Heart right ventricle (tissue), 16 donors: Measurements from ENCODE around the gene TEX10. TPM values are rescaled to one million over a fixed set of nuclear protein-coding genes. Genes with fewer than 3 reads are reported as not detected.

Experiments used
- ATAC-seq, 8 donors: fragments of 200-7000 bp; cut with Tn5 transposase; one replicate each; pipeline ENCODE4 v1.9.1; 2020; ENCODE audit warnings: mild to moderate bottlenecking in 8 of 8, moderate library complexity in 8 of 8, moderate number of reproducible peaks in 1 of 8
- DNase-seq, 2 donors: peaks; one replicate each; pipeline ENCODE4 v3.0.0-alpha.2; 2020
- H3K27ac ChIP-seq, 10 donors: fragments of 200-600 bp; sonication (generic) in 2 of 10; one replicate each; pipeline versions ENCODE4 v1.5.0 to v1.8.0; 2020 to 2022; ENCODE audit warnings: mild to moderate bottlenecking in 3 of 10
- H3K27me3 ChIP-seq, 7 donors: fragments of 200-600 bp; one replicate each; pipeline ENCODE4 v1.8.0; 2021 to 2022; ENCODE audit warnings: mild to moderate bottlenecking in 2 of 7
- H3K36me3 ChIP-seq, 9 donors: fragments of 200-600 bp; sonication (generic) in 1 of 9; one replicate each; pipeline versions ENCODE4 v1.5.0 to v1.8.0; 2020 to 2022; ENCODE audit warnings: mild to moderate bottlenecking in 2 of 9
- H3K4me1 ChIP-seq, 9 donors: fragments of 200-600 bp; sonication (generic) in 1 of 9; one replicate each; pipeline versions ENCODE4 v1.5.0 to v1.8.0; 2020 to 2022; ENCODE audit warnings: mild to moderate bottlenecking in 4 of 9
- H3K4me3 ChIP-seq, 10 donors: fragments of 200-600 bp; sonication (generic) in 2 of 10; one replicate each; pipeline versions ENCODE4 v1.5.0 to v1.8.0; 2020 to 2022; ENCODE audit warnings: mild to moderate bottlenecking in 7 of 10, moderate library complexity in 2 of 10
- H3K9me3 ChIP-seq, 11 donors: fragments of 200-600 bp in 10 of 11; sonication (generic) in 2 of 11; one replicate each; pipeline versions ENCODE4 v1.5.0 to v1.8.0; 2013 to 2022; ENCODE audit warnings: mild to moderate bottlenecking in 2 of 11, control low read depth in 1 of 11, moderate library complexity in 1 of 11
- WGBS, 2 donors: extraction: QIAGEN DNeasy Blood & Tissue Kit; methylation state at CpG; one replicate each; pipeline ENCODE4 v1.1.7; 2013; ENCODE audit warnings: inconsistent platforms in 1 of 2; 5-methylcytosine and 5-hydroxymethylcytosine counted together
- intact Hi-C, 10 donors: fragments of 100-400 bp; cut with DNase I; formaldehyde crosslinking; loops; one replicate each; pipeline versions ENCODE4 v1.11.1 to v1.14.2; 2022
- polyA plus RNA-seq, 2 donors: library from polyadenylated mRNA; stranded (reverse); fragments of 200-250 nt; gene quantifications; one replicate each; pipeline ENCODE4 v1.2.3, GENCODE V29; 2013
- total RNA-seq, 10 donors: library from RNA; stranded (reverse); fragmentation: NEBNext Ultra II Directional in 3 of 10; extraction: Animal tissue kit (Norgen Biotek cat#: 25700) in 3 of 10; gene quantifications; one replicate each; pipeline versions ENCODE4 v1.2.1 to v1.2.4, GENCODE V29; 2021 to 2023
- TF ChIP-seq, protein P1 (sequence below), 9 donors: fragments of 200-600 bp; sonication (generic) in 2 of 9; IDR thresholded peaks; one replicate each; pipeline versions ENCODE4 v1.5.0 to v1.8.0; 2021 to 2022; ENCODE audit warnings: antibody characterized with exemption in 9 of 9, mild to moderate bottlenecking in 5 of 9, moderate library complexity in 1 of 9
- donor health status: Arrhythmogenic right ventricular cardiomyopathy.
- donor health status: ischemic (EF 13 %, LVEDD 7.1; RV severe dilation, severe dysfunction).
- donor health status: healthy with polysubstance abuse.
- donor health status: DM: no; HTN: yes; CAD: no.
- donor health status: DM: no; HTN: no; CAD: no.
- donor health status: ischemic (EF 25% LVEDD 6.9; RV normal size, moderate dysfunction).
- donor health status: ischemic (EF 25% LVEDD 5.7; RV mildly dilated, moderate dysfunction).
- donor health status: healthy.
- donor health status: DM: yes; HTN: yes; CAD: no.
- donor health status: Ischemic cardiomyopathy.
- donor health status: ischemic (EF 35%, LVEDD 5.7; RV mildly dilated, moderate dysfunction).
- donor health status: nonischemic (EF 11% LVEDD 7.7; RV severe dilation, severe dysfunction).
- donor health status: DM: yes; HTN: yes; CAD: no.
- donor health status: PGD.
- donor health status: ischemic (EF 29% LVEDD 5.4; RV normal size, mild dysfunction).
- donor health status: nonischemic (EF 23%, LVEDD 6.1; RV moderate dilation, normal function).

TEX10 gene
- total and polyA plus RNA-seq, 12 donors: 2.9 to 10.3 (median 9.0) TPM

DNA sequence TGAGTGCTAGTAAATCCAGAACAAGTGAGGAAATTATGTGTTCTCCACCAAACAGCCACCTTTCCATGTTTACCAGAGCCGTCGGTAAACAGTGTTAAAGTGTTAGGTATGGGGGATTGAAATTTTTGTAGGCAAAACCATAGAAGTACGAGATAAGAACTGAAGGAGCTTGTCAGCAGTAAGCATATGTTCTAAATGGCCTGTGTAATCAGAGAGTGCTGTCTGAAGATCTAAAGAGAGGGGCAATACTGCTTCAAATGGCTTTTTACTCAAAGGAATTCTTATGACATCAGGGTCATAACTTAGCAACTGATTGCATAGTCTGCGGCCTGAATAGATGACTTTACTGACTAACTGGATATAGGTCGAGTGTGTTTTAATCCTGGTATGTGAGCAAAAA is 13.4 kb upstream of the TEX10 start:
- TF ChIP-seq, protein P1, sequence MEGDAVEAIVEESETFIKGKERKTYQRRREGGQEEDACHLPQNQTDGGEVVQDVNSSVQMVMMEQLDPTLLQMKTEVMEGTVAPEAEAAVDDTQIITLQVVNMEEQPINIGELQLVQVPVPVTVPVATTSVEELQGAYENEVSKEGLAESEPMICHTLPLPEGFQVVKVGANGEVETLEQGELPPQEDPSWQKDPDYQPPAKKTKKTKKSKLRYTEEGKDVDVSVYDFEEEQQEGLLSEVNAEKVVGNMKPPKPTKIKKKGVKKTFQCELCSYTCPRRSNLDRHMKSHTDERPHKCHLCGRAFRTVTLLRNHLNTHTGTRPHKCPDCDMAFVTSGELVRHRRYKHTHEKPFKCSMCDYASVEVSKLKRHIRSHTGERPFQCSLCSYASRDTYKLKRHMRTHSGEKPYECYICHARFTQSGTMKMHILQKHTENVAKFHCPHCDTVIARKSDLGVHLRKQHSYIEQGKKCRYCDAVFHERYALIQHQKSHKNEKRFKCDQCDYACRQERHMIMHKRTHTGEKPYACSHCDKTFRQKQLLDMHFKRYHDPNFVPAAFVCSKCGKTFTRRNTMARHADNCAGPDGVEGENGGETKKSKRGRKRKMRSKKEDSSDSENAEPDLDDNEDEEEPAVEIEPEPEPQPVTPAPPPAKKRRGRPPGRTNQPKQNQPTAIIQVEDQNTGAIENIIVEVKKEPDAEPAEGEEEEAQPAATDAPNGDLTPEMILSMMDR (IDR thresholded peaks at IDR 0.05): no peak
- no peaks in the 10 kb centered on the region for H3K4me1 ChIP-seq
- DNase-seq (no peak), ATAC-seq (no peak)
- 87 to 88% methylated on average over 5 of the region's 5 CpGs for whole genome bisulfite sequencing, 2 donors
- intact Hi-C loops: no loop called here
- no peak overlapping the region for H3K27ac ChIP-seq
- no peak overlapping the region for H3K4me3 ChIP-seq
- H3K9me3 ChIP-seq: peaks cover 0 to 11% (median 0%) of the 10 kb centered on the region in 11 donors
- no peaks in the 10 kb centered on the region for H3K36me3 ChIP-seq
- H3K27me3 ChIP-seq: no peaks in the 10 kb centered on the region

DNA sequence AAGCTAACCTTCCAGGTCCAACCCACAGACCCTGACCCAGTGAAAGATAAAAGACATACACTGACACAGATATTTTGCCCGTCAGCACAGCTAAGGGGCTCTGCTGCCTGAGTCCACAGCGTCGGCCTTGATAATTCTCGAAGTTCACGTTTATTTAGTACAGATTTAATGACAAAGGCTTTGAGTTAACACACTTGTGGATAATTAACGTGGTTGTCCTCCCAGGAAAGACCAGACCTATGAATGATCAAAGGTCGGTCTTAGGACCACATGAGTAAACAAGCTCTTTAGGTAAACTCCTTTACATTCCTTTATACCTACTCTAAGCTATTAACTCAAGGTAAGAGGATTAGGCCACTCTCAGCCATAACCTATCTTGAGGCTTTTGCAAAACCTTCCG is 11.3 kb upstream of the TEX10 start:
- Histone ChIP-seq H3K27ac (no peak overlapping the region), H3K9me3 (peaks cover 0 to 15% (median 0%) of the 10 kb centered on the region in 11 donors), H3K4me1 (no peaks in the 10 kb centered on the region), H3K27me3 (no peaks in the 10 kb centered on the region), H3K4me3 (no peak overlapping the region), H3K36me3 (no peaks in the 10 kb centered on the region)
- WGBS, 2 donors: 93% methylated on average over 8 of the region's 8 CpGs
- intact Hi-C loops: no loop called here
- no peak for DNase-seq
- no peak for ATAC-seq
- TF ChIP-seq, protein P1 (IDR thresholded peaks at IDR 0.05): no peak

DNA sequence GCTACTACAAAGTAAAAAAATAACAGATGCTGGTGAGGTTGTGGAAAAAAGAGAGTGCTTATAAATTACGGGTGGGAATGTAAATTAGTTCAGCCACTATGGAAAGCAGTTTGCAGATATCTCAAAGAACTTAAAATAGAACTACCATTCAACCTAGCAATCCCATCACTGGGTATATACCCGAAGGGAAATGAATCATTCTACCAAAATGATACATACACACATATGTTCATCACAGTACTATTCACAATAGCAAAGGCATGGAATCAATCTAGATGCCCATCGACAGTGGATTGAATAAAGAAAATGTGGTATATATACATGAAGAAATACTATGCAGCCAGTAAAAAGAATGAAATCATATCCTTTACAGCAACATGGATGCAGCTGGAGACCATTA is 6.3 kb upstream of the TEX10 start:
- intact Hi-C loops: loop anchor here in 2 of 10 donors (5.0 to 10.0 kb wide), 3 partner anchors 48 to 236 kb away; partner anchors contain the start of gene MSANTD3 (in 1 of the 2)
- H3K9me3 ChIP-seq: peaks cover 0 to 10% (median 0%) of the 10 kb centered on the region in 11 donors
- no peaks in the 10 kb centered on the region for H3K4me1 ChIP-seq
- no peaks in the 10 kb centered on the region for H3K27me3 ChIP-seq
- H3K27ac ChIP-seq: no peak overlapping the region
- H3K36me3 ChIP-seq: no peaks in the 10 kb centered on the region
- ATAC-seq (no peak), DNase-seq (no peak)
- TF ChIP-seq, protein P1 (IDR thresholded peaks at IDR 0.05): no peak
- 98 to 99% methylated on average over 3 of the region's 3 CpGs for WGBS, 2 donors
- H3K4me3 ChIP-seq: no peak overlapping the region

DNA sequence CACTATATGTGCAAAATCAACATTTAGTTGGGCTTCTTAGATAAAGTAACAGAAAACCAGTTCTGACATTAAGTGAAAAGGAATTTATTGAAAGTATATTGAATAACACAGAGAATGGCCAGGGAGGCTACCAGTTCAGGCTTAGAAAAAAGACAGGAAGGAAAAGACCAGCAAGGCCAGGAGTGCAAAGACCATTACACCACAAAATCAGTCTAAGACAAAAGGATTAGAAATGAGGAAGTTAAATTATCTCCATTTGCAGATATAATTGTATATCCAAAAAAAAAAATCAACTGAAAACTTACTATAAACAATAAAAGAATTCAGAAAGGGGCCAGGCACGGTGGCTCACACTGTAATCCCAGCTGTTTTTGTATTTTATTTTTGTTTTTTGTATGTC is 4.8 kb upstream of the TEX10 start:
- Histone ChIP-seq H3K36me3 (no peaks in the 10 kb centered on the region), H3K27me3 (no peaks in the 10 kb centered on the region), H3K4me3 (no peak overlapping the region), H3K4me1 (peaks cover 0 to 7% (median 2%) of the 10 kb centered on the region in 9 donors), H3K9me3 (peaks cover 0 to 12% (median 0%) of the 10 kb centered on the region in 11 donors), H3K27ac (no peak overlapping the region)
- intact Hi-C loops: loop anchor here in 2 of 10 donors (5.0 to 10.0 kb wide), 3 partner anchors 50 to 237 kb away; partner anchors contain the start of gene MSANTD3 (in 1 of the 2)
- ATAC-seq (no peak), DNase-seq (no peak)
- WGBS, 2 donors: 57 to 67% methylated on average over 1 of the region's 1 CpG
- TF ChIP-seq, protein P1 (IDR thresholded peaks at IDR 0.05): no peak
